HL-60/S4 (cell line): ENCODE results near the gene GARS1.
"Not testable (repeated sequence)": the region's sequence is repeated elsewhere in the genome, so short reads cannot be mapped to it uniquely, and the experiment has no call there.

Experiments used
- in situ Hi-C: fragments of 300-500 bp; cut with MboI; formaldehyde crosslinking; loops from 2 replicates; pipeline ENCODE4 v1.14.3; 2022; ENCODE audit warnings: low sequenced_read_pairs

Gene GARS1

GRCh38 chr7:30572212-30572841 lies 22.4 kb upstream of the GARS1 start:
- in situ Hi-C loops = no loop called here

- in situ Hi-C loops = no loop called here
Observed at GRCh38 chr7:30575910-30576309, 18.8 kb upstream of the GARS1 start.

GRCh38 chr7:30583181-30583580 lies 11.5 kb upstream of the GARS1 start:
- in situ Hi-C loops = no loop called here

DNA sequence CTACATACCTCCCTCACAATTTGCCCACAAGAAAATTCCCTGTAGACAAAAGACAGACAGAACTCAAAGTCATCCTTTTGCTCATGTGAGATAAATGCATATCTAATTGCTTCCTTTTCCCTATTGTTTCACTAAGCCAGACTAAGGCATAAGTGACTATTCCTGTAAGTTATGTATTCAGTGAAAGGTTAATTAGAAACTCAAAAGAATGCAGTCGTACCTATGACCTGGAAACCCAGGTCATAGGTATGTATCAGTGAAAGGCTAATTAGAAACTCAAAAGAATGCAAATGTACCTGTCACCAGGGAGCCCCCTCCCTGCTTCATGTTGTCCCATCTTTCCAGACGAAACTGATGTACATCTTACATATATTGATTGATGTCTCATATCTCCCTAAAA lies 10.3 kb upstream of the GARS1 start:
- in situ Hi-C loops = no loop called here

DNA sequence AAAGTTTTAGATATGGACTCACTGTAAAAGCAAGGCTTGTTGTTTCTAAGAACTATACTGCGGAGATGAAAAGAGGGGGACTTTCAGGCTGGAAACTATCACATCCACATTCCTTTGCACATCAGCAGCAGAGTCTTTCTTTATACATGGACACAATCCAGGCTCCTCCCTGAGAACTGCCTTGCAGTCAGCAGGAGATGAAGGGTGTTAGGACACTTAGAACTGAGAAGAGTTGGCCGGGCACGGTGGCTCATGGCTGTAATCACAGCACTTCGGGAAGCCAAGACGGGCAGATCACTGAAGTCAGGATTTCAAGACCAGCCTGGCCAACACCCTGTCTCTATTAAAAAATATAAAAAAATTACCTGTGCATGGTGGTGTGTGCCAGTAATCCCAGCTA lies 9.7 kb upstream of the GARS1 start:
- in situ Hi-C loops = no loop called here

- in situ Hi-C loops = no loop called here
Observed at GRCh38 chr7:30585675-30586074, 9.0 kb upstream of the GARS1 start.

DNA sequence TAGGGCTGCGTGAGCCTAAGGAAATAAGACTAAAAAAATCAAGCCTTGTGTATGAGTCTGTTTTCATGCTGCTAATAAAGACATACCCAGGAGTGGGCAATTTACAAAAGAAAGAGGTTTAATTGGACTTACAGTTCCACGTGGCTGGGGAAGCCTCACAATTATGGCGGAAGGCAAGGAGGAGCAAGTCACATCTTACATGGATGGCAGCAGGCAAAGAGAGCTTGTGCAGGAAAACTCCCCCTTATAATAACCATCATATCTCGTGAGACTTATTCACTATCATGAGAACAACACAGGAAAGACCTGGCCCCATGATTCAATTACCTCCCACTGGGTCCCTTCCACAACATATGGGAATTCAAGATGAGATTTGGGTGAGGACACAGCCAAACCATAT lies 7.1 kb upstream of the GARS1 start:
- in situ Hi-C loops = not testable (repeated sequence)

DNA sequence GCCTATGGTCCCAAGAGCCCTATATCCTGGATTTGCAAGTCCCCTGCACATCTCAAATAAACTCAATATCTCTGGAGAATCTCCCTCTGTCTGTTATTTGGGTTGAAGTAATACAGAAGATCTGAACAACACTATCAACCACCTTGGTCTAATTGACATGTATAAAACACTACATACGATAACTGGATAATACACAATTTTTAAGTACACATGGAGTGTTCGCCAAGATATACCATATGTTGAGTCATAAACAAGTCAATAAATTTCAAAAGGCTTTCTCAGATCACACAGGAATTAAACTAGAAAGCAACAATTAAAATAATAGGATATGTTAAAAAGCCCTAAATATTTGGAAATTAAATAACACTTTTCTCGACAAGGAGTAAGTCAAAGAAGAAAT lies 5.6 kb upstream of the GARS1 start:
- in situ Hi-C loops = no loop called here

DNA sequence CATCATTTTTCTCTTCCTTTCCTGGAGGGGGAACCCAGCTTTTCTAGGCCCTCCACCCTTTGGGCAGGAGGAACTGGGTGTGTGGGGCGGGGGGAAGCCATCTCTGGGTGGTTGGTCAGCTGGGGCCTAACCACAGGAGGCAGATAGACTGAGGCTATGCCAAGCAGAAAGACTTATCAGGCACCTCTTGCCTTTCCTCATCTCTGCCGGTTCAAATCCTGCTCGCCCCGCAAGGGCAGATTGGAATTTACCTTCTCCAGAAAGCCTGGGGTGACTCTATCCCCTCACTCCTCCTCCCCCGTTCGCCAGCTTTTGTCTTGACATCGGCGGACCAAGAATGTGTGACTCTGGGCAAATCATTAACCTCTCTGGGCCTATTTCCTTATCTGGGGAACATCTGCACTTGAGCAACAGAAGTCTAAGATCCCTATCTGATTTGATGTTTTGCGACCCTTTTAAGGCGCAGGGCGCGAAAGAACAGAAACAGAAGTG lies 584 bp upstream of the GARS1 start:
- in situ Hi-C loops = no loop called here

DNA sequence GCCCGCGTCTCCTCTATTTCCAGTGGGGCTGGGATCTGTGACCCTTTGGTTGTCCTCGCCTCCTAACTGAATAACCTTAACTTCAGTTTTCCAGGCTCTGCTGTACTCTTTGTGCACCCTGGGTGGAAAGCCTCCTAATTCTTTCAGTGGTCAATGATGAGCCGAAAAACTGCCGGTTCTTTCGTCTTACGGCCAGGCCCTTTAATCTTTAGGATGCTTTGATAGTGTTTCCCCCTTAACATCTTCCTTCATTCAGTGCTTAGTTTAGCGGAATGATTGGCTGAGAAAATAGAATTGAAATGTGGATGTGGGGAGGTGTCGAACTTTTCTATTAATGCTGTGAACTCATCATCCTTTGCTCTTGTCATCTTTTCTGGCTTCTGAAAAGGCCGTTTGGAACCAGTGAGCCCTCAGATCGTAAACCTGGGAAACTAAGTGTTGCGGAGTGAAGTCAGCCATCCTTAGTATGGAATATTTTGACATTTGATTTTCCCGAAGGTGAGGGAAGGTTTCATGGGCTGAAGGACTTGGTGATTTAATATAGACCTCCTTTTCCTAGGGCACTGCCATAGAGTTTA lies 847 bp downstream of the GARS1 start:
- in situ Hi-C loops = no loop called here

- in situ Hi-C loops = no loop called here
Observed at GRCh38 chr7:30596014-30596641, 1.4 kb downstream of the GARS1 start.

DNA sequence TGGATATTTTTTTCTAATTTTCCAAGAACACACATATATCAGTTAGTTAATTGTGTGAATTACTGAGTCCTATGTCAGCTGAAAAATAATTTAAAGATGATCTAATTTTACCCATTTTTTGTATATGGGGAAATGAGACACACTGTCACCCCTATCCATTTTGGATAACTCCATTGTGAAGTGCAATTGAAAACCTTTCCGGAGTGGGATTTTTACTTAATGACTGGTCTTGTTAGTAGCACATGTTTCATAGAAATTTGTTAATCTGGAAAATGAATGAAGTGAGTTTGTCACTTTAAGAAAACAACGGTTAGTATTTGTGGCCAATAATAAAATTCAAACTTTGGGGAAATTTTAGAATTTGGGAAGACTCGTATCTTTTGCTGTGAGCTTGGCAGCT lies 2.0 kb downstream of the GARS1 start:
- in situ Hi-C loops = no loop called here

- in situ Hi-C loops = no loop called here
Observed at GRCh38 chr7:30598121-30598876, 3.6 kb downstream of the GARS1 start.

- in situ Hi-C loops = no loop called here
Observed at GRCh38 chr7:30604901-30605300, 10.2 kb downstream of the GARS1 start.

GRCh38 chr7:30605832-30606231 lies 11.2 kb downstream of the GARS1 start:
- in situ Hi-C loops = no loop called here

DNA sequence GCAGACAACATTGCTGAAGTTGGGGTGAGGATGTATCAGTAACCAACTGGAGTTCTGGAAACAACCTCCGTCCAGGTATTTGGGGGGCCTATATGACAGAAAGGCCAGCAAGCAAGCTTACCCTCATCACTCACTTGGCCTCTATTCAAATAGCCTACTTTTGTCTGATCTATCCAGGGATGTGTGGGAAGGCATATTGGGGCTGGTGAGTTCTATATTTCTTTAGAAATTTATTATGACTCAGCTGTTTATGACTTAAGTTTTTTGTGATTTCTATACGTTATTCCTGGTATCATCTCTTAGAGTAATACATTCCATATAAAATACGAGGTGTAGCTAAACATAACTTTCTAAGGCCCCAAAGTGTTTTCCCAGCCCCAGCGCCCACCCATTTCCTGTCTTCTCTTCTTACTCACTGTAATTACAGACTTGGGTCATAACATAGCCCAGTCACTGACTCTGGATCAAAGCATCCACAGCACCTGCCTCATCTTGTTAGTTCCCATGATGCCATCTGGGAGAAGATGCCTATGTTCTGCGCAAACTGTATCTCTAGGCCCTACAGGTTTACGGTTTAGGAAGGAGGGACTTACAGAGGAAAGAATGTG lies 18.1 kb downstream of the GARS1 start:
- in situ Hi-C loops = no loop called here

DNA sequence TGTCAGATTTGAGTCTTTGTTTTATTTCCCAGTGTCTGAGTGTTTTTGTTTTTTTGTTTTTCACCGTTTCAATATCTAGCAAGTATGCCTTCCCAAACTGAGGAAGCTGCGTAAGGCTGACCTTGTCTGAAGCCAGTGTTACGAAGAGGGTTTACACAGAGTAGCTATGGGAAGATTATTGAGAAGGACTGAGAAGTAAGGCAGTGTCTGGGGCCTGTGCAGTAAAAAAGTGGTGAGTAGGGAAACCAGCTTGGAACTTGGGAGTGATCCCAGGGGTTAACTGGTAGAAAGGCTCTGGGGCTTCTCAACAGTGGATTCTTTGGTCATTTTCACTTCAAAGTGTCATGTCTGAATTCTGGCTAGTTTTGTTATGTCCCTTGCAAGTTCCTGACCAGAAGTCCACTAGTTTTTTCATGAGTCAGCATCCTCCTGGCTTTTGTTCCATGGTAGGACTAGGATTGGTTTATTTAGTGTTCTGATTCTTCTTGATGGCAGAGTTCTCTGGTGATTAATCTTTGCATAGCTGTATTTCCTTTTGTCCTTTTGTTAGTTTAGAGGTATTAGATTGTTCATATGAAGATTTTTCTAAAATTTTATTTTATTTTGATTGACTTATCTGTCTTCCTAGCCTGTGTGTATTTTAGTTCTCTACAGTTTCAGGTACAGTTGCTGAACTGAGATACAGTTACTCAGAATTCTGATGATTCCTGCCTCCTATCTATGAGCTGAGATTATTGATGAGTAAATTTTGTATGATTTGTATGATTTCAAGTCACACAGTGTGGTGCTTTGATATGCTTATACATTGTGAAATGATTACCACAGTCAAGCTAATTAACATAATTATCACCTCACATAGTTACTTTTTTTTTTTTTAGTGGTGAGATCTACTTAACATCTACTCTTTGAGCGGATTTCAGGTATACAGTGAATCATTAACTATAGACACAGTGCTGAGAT lies 19.0 kb downstream of the GARS1 start:
- in situ Hi-C loops = no loop called here

DNA sequence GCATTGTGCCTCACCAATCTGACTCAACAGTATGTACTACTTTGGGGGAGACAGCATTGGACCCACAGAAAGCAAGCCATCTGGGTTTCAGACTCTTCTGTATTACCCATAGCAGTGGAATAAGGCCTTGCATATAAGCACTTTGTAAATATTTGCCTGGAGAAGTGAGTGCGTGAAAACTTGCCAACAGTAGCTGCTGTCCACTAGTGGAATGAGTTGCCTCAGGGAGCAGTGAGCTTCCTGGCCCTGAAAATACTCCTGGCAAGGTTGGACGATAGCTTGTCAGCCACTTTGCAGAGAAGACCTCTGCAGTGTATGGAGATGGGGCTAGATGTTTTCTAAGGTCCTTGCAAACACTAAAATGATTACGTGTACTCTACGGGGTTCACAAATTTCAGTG lies 21.6 kb downstream of the GARS1 start:
- in situ Hi-C loops = no loop called here

GRCh38 chr7:30617359-30617758 lies 22.7 kb downstream of the GARS1 start:
- in situ Hi-C loops = no loop called here

DNA sequence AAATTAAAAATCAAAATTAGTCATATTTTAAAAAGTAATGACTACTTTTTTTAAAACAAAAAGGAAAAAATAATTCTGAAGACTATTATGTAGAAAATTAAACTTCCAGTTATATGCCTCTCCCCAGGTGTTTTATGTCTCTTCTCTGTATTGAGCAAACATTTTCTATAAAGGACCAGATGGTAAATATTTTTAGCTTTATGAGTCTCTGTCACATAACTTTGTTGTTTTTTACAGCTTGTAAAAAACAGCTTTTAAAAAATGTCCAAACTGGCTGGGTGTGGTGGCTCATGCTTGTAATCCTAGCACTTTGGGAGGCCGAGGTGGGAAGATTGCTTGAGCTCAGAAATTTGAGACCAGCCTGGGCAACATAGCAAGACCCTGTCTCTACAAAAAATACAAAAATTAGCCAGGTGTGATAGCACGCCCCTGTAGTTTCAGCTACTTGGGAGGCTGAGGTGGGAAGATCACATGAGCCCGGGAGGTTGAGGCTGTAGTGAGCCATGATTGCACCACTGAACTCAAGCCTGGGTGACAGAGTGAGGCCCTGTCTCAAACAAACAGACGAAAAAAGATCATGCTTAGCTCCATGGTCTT lies 23.5 kb downstream of the GARS1 start:
- in situ Hi-C loops = no loop called here
